K562 (cell line): Measurements from ENCODE around the gene ADM. TPM values are rescaled to one million over a fixed set of nuclear protein-coding genes. Genes with fewer than 3 reads are reported as not detected.

Experiments used
- ATF6 ChIP-seq: sonication (generic); formaldehyde crosslinking; IDR thresholded peaks from 2 replicates; pipeline ENCODE4 v1.4.0; 2020; ENCODE audit warnings: mild to moderate bottlenecking, missing genetic modification reagents
- C11orf30 ChIP-seq: fragments of 450-650 bp; IDR thresholded peaks from 2 replicates; pipeline ENCODE4 v1.6.1; 2016; ENCODE audit warnings: low read depth, mild to moderate bottlenecking
- EGR1 ChIP-seq: fragments of 450-650 bp; conservative IDR thresholded peaks from 2 replicates; pipeline ENCODE4 v1.6.1; 2017; ENCODE audit warnings: mild to moderate bottlenecking
- ELF2 ChIP-seq: fragments of 250-450 bp; sonication (Bioruptor Pico); IDR thresholded peaks from 2 replicates; pipeline ENCODE4 v1.5.0; 2021; ENCODE audit warnings: mild to moderate bottlenecking
- PBX2 ChIP-seq, 2 experiments: IDR thresholded peaks in 1 of 2; conservative IDR thresholded peaks in 1 of 2; 2 replicates each; pipeline ENCODE4 v1.6.1; 2016; ENCODE audit warnings: low read depth in 2 of 2, mild to moderate bottlenecking in 1 of 2, missing compliant biosample characterization in 1 of 2, missing genetic modification characterization in 1 of 2, moderate library complexity in 1 of 2
- SIN3A ChIP-seq, 2 experiments: fragments of 150-350 bp in 1 of 2; IDR thresholded peaks; 2 replicates each; pipeline ENCODE4 v1.6.1; 2011 to 2016; ENCODE audit warnings: borderline replicate concordance in 2 of 2, low read depth in 2 of 2, low read length in 2 of 2, mild to moderate bottlenecking in 2 of 2, moderate library complexity in 2 of 2; ENCODE audit not compliant: control insufficient read depth in 1 of 2
- ZFP30 ChIP-seq: fragments of 250-450 bp; sonication (Bioruptor Pico); IDR thresholded peaks from 2 replicates; pipeline ENCODE4 v1.8.0; 2022; ENCODE audit warnings: moderate library complexity, mild to moderate bottlenecking, inconsistent platforms, borderline replicate concordance
- ZNF668 ChIP-seq: fragments of 250-450 bp; sonication (Bioruptor Pico); IDR thresholded peaks from 2 replicates; pipeline ENCODE4 v1.8.0; 2022; ENCODE audit warnings: mild to moderate bottlenecking, inconsistent platforms
- polyA plus RNA-seq, 8 experiments: library from polyadenylated mRNA; depleted of rRNA in 4 of 8; stranded (reverse) in 5 of 8; unstranded in 3 of 8; fragments of >200 nt; fragmentation: Nextera tagmentation in 2 of 8; fragmentation: Illumina TruSeq in 1 of 8; extraction: Ambion mirVana in 2 of 8; extraction: Trizol in 1 of 8; gene quantifications; 2 replicates each; pipeline versions ENCODE4 v1.2.1 to v1.2.3, GENCODE V29; 2011 to 2014; ENCODE audit warnings: inconsistent platforms in 1 of 8, missing spikeins in 1 of 8
- total RNA-seq, 7 experiments: library from RNA; depleted of rRNA in 6 of 7; stranded (reverse); fragments of >200 nt in 6 of 7; fragmentation: Illumina TruSeq in 2 of 7; extraction: Trizol in 2 of 7; gene quantifications; 2 replicates each; pipeline versions ENCODE4 v1.2.1 to v1.2.3, GENCODE V29; 2011 to 2021; ENCODE audit warnings: low replicate concordance in 1 of 7

ADM gene
- total and polyA plus RNA-seq, 9 of the 15 experiments (the other 6 are each of a cell fraction or from before 2014, with no cell fraction given): 0.23 to 0.49 (median 0.32) TPM; not detected in 6

DNA sequence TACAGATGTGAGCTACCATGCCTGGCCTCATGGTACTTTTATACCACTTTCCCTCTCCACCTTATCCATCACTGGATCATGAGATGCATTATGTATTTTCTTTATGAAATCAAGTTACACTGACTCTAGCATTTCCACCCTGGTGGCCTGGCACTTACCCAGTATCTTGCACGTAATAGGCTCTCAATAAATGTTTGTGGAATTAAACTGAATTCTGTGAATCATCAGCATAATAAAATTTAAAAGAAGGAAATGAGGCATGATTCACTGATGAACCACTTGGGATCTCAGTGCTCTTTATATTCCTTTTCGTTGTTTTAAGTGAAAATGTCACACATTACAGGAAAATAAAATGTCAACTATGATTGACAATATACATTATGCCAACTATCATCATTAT lies 25.1 kb downstream of the ADM start (continued):
- TF ChIP-seq ATF6 (CRISPR knock-in tag) (no peak), C11orf30 (no peak), ELF2 (CRISPR knock-in tag) (no peak), ZFP30 (CRISPR knock-in tag) (no peak), PBX2 (CRISPR knock-in tag; IDR thresholded peaks at IDR 0.05; ENCODE audit: low read depth) (no peak), PBX2 (tag; conservative IDR thresholded peaks at IDR 0.05; ENCODE audit: low read depth) (no peak), ZNF668 (CRISPR knock-in tag) (no peak), EGR1 (no peak), SIN3A (IDR thresholded peaks at IDR 0.05; ENCODE audit: borderline replicate concordance in 2 of 2, control insufficient read depth in 1 of 2, low read depth in 2 of 2, low read length in 2 of 2) (no peak)
- TF ChIP-seq, all 486 proteins: peak for 0
